Motor neuron (in vitro differentiated cells): Measurements from ENCODE around the gene OXSR1. TPM values are rescaled to one million over a fixed set of nuclear protein-coding genes. Genes with fewer than 3 reads are reported as not detected.
"Not testable (repeated sequence)": the region's sequence is repeated elsewhere in the genome, so short reads cannot be mapped to it uniquely, and the experiment has no call there.

Experiments used
- ATAC-seq, 8 experiments: fragments of 200-7000 bp; cut with Tn5 transposase; replicated peaks in 6 of 8; 2 replicates each; pipeline ENCODE4 v1.8.0; 2021; ENCODE audit warnings: mild to moderate bottlenecking in 8 of 8, moderate library complexity in 8 of 8
- H3K27ac ChIP-seq, 2 donors: fragments of 250-450 bp; sonication (Bioruptor Pico); 2 replicates each; pipeline ENCODE4 v1.9.0; 2021; ENCODE audit warnings: antibody characterized with exemption in 2 of 2, mild to moderate bottlenecking in 2 of 2, moderate library complexity in 1 of 2
- H3K4me1 ChIP-seq, 2 donors: fragments of 250-450 bp; sonication (Bioruptor Pico); replicated peaks in 1 of 2; 2 replicates each; pipeline ENCODE4 v1.6.1; 2021; ENCODE audit warnings: antibody characterized with exemption in 2 of 2, mild to moderate bottlenecking in 2 of 2, moderate library complexity in 1 of 2
- H3K4me3 ChIP-seq, 5 donors: fragments of 250-450 bp; sonication (Bioruptor Pico); 2 replicates each; pipeline ENCODE4 v1.9.0; 2021; ENCODE audit warnings: antibody characterized with exemption in 5 of 5, mild to moderate bottlenecking in 5 of 5, moderate library complexity in 4 of 5
- WGBS, 10 experiments: fragments of 450-650 bp; shearing (Covaris generic); methylation state at CpG; one replicate each; pipeline ENCODE4 v1.0.0; 2022; 5-methylcytosine and 5-hydroxymethylcytosine counted together
- in situ Hi-C, 9 experiments: fragments of 400-800 bp; cut with MboI; loops; one replicate each; pipeline ENCODE4 v1.15.0; 2021; ENCODE audit warnings: low sequenced_read_pairs in 9 of 9, low pct_unique_long_range_greater_than_20kb in 2 of 9; ENCODE audit not compliant: unreplicated experiment in 9 of 9
- total RNA-seq, 8 experiments: library from RNA; unstranded; fragments of 300-600 nt; gene quantifications; 2 replicates each; pipeline versions ENCODE4 v1.2.3 to v1.2.4, GENCODE V29; 2022

The OXSR1 gene
- total RNA-seq, 8 experiments from 2014 or later: 23.8 to 51.8 (median 30.9) TPM

- no peak overlapping the region for H3K4me3 ChIP-seq
- ATAC-seq: peak in 4 of 8 experiments; percentile 74 to 94 (median 78)
- H3K27ac ChIP-seq: no peak overlapping the region
- WGBS, 10 experiments: 14 to 100% (median 89%) methylated on average over 1 to 2 of the region's 2 CpGs; no CpG with 5 or more reads in 2 of the 10 experiments
- in situ Hi-C loops: no loop called here
- H3K4me1 ChIP-seq: no peaks in the 10 kb centered on the region
Measured at GRCh38 chr3:38154033-38154494, 11.3 kb upstream of the OXSR1 start.

- in situ Hi-C loops: no loop called here
- WGBS, 10 experiments: 30 to 91% (median 67%) methylated on average over 1 to 2 of the region's 2 CpGs; no CpG with 5 or more reads in 1 of the 10 experiments
- ATAC-seq: no peak
- no peak overlapping the region for H3K4me3 ChIP-seq
- no peak overlapping the region for H3K27ac ChIP-seq
- no peaks in the 10 kb centered on the region for H3K4me1 ChIP-seq
Measured at GRCh38 chr3:38154625-38155255, 10.6 kb upstream of the OXSR1 start.

- no peak for ATAC-seq
- in situ Hi-C loops: no loop called here
- no peaks in the 10 kb centered on the region for H3K4me1 ChIP-seq
- 40 to 100% (median 82%) methylated on average over 1 to 2 of the region's 2 CpGs; no CpG with 5 or more reads in 2 of the 10 experiments for WGBS, 10 experiments
- no peak overlapping the region for H3K4me3 ChIP-seq
- H3K27ac ChIP-seq: no peak overlapping the region
Measured at GRCh38 chr3:38155825-38156224, 9.5 kb upstream of the OXSR1 start.

GRCh38 chr3:38157117-38157516 lies 8.2 kb upstream of the OXSR1 start:
- Histone ChIP-seq H3K27ac (no peak overlapping the region), H3K4me3 (no peak overlapping the region), H3K4me1 (no peaks in the 10 kb centered on the region)
- ATAC-seq: no peak
- 80 to 100% (median 100%) methylated on average over 1 to 2 of the region's 2 CpGs; no CpG with 5 or more reads in 1 of the 10 experiments for WGBS, 10 experiments
- in situ Hi-C loops: no loop called here

- H3K4me1 ChIP-seq: no peaks in the 10 kb centered on the region
- in situ Hi-C loops: no loop called here
- ATAC-seq: peak in 1 of 8 experiments; percentile 10
- H3K27ac ChIP-seq: no peak overlapping the region
- no peak overlapping the region for H3K4me3 ChIP-seq
- 31 to 100% (median 90%) methylated on average over 1 to 3 of the region's 3 CpGs; no CpG with 5 or more reads in 1 of the 10 experiments for WGBS, 10 experiments
Measured at GRCh38 chr3:38157595-38157994, 7.7 kb upstream of the OXSR1 start.

- in situ Hi-C loops: no loop called here
- Histone ChIP-seq H3K27ac (no peak overlapping the region), H3K4me3 (no peak overlapping the region), H3K4me1 (no peaks in the 10 kb centered on the region)
- 29 to 100% (median 75%) methylated on average over 2 to 5 of the region's 5 CpGs; no CpG with 5 or more reads in 2 of the 10 experiments for WGBS, 10 experiments
- no peak for ATAC-seq
Measured at GRCh38 chr3:38158472-38158871, 6.9 kb upstream of the OXSR1 start.

- H3K4me1 ChIP-seq, H3K4me3 ChIP-seq, ATAC-seq, in situ Hi-C loops, H3K27ac ChIP-seq: not testable (repeated sequence)
- WGBS, 10 experiments: 87 to 100% (median 96%) methylated on average over 6 to 11 of the region's 11 CpGs
Measured at GRCh38 chr3:38160704-38161103, 4.6 kb upstream of the OXSR1 start.

GRCh38 chr3:38163117-38163840 lies 2.1 kb upstream of the OXSR1 start:
- in situ Hi-C loops: no loop called here
- peaks cover 12 to 19% of the 10 kb centered on the region in 2 donors for H3K4me1 ChIP-seq
- ATAC-seq: no peak
- no peak overlapping the region for H3K4me3 ChIP-seq
- H3K27ac ChIP-seq: no peak overlapping the region
- WGBS, 10 experiments: 83 to 96% (median 91%) methylated on average over 4 to 12 of the region's 12 CpGs; no CpG with 5 or more reads in 2 of the 10 experiments

GRCh38 chr3:38163841-38164642 lies 1.3 kb upstream of the OXSR1 start:
- in situ Hi-C loops: no loop called here
- ATAC-seq: no peak
- WGBS, 10 experiments: 64 to 100% (median 75%) methylated on average over 1 to 20 of the region's 24 CpGs
- Histone ChIP-seq H3K4me1 (peaks cover 12 to 19% of the 10 kb centered on the region in 2 donors), H3K4me3 (peak overlapping the region; percentile 77 to 87 (median 83)), H3K27ac (peak overlapping the region; percentile 98 to 99)

- Histone ChIP-seq H3K4me1 (peaks cover 12 to 19% of the 10 kb centered on the region in 2 donors), H3K4me3 (peak overlapping the region; percentile 77 to 87 (median 83)), H3K27ac (peak overlapping the region; percentile 98 to 99)
- ATAC-seq: peak in 1 of 8 experiments; percentile 18
- WGBS, 10 experiments: 0 to 36% (median 5%) methylated on average over 1 to 10 of the region's 17 CpGs; no CpG with 5 or more reads in 2 of the 10 experiments
- in situ Hi-C loops: no loop called here
Measured at GRCh38 chr3:38164643-38164951, 740 bp upstream of the OXSR1 start.

- peak; percentile 5 to 32 (median 28) for ATAC-seq
- in situ Hi-C loops: no loop called here
- 0% methylated on average over 1 of the region's 62 CpGs; no CpG with 5 or more reads in 9 of the 10 experiments for WGBS, 10 experiments
- H3K27ac ChIP-seq: peak overlapping the region; percentile 98 to 99
- peaks cover 12 to 19% of the 10 kb centered on the region in 2 donors for H3K4me1 ChIP-seq
- H3K4me3 ChIP-seq: peak overlapping the region; percentile 77 to 87 (median 83)
Measured at GRCh38 chr3:38165722-38166387, 518 bp downstream of the OXSR1 start.

GRCh38 chr3:38167591-38167990 lies 2.3 kb downstream of the OXSR1 start:
- Histone ChIP-seq H3K4me1 (peaks cover 12 to 19% of the 10 kb centered on the region in 2 donors), H3K27ac (no peak overlapping the region), H3K4me3 (no peak overlapping the region)
- in situ Hi-C loops: no loop called here
- 49 to 92% (median 84%) methylated on average over 2 to 4 of the region's 4 CpGs; no CpG with 5 or more reads in 2 of the 10 experiments for WGBS, 10 experiments
- no peak for ATAC-seq
